ENCODE results near the gene GK. TPM values are rescaled to one million over a fixed set of nuclear protein-coding genes. Genes with fewer than 3 reads are reported as not detected.
A peak's percentile ranks its signal among the peaks of the same experiment; 100 is the strongest.
"Not testable (repeated sequence)": the region's sequence is repeated elsewhere in the genome, so short reads cannot be mapped to it uniquely, and the experiment has no call there.

The GK gene
- total RNA-seq, 2 donors from 2014 or later: 6.3 to 7.4 TPM

DNA sequence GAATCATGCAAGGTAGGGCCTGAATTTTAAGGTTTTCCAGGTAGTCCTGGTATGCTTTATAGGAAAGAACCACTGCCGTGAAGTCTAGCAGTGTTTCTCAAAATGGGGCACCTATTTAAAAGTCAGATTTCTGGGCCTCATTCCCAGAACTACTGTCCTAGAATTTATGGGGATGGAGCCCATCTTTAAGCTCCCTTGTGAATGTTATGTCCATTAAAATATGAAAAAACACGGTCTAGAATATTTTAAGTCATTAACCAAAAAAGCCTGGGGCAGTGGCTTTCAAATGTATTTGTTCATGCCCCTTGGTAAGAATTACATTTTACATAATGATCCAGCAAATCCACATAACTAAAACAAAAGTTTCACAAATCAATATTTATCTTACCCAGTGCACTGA is 35.4 kb downstream of the GK start:
- intact Hi-C loops (cut with DNase I): no loop called here
- no peak for ATAC-seq

GRCh38 chrX:30689116-30689515 is 35.9 kb downstream of the GK start:
- intact Hi-C loops (cut with DNase I): no loop called here
- no peak for DNase-seq
- no peak for ATAC-seq

More for the DNA sequence above, 35.4 kb downstream of the GK start:
- no peak for DNase-seq

GRCh38 chrX:30690330-30690729 is 37.1 kb downstream of the GK start:
- intact Hi-C loops (cut with DNase I): no loop called here
- DNase-seq: no peak
- no peak for ATAC-seq

GRCh38 chrX:30693999-30694650 is 40.9 kb downstream of the GK start:
- ATAC-seq (no peak), DNase-seq (no peak)
- intact Hi-C loops (cut with DNase I): no loop called here

DNA sequence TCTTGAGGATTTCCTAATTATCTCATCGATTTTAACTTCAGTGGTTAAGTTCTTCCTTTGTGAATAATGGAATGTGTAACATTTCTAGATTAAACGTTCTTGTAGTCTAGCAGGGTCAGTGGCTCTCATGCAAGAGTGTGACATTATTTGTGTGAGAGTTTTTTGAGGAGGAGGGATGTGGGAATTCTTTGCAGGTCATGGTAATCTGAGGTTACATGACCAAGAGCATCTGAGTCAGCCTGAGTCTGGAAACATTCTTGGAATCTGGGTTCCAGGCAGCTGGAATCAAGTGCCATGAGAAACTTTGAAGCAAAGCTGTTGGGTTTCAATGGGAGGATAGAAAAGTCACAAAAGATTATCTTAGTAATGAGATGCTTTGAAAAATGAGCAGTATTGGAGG is 49.5 kb downstream of the GK start:
- intact Hi-C loops (cut with DNase I): no loop called here
- DNase-seq (no peak), ATAC-seq (no peak)

DNA sequence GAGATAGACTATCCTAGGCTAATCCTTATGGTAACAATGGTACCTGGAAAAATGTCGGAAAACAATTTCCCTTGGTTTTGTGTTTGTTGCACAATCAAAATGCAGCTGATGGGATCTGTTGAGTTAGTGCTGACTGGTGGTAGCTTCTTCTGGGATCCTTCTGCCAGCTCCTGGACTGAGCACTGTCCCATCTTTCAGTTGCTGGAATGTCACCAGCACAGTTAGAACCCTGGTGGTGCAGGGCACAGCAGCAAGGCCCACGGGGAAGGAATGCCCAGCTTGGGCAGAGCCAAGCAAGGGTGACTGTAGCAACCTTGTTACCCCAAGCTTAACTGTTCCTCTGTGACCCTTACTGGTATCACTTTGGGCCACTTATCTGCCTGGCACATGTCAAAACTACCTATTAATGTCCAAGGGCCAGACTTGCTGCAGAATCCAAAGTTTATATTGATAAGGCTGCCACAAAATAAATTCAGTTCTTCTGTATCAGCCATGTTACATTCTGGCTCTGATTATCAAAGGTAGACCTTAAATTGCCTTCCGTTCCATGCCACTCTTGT is 53.1 kb downstream of the GK start:
- no peak for ATAC-seq
- intact Hi-C loops (cut with DNase I): no loop called here
- DNase-seq: no peak

DNA sequence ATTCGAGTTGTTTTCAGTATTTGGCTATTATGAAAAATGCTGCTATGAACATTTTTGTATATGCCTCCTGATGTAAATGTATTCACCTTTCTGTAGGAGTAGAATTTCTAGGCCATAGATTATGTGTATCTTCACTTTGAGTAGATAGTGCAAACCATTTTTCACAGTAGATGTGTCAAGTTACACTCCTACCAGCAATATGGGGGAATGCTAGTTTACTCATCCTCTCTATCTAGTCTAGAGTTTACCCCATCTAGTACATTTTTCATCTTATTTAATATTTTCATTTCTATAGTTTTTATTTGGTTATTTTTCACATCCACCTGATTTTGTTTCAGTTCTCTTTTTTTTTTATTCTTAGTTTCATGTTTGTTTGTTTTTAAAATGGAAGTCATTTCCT is 59.0 kb downstream of the GK start:
- ATAC-seq (no peak), DNase-seq (no peak)
- intact Hi-C loops (cut with DNase I): loop anchor here in 1 of 2 donors (5.0 kb wide), 1 partner anchor 140 kb away; no protein-coding TSS in a partner anchor

- DNase-seq (peak; percentile 25), ATAC-seq (peak; percentile 39 to 44)
- intact Hi-C loops (cut with DNase I): loop anchor here in 1 of 2 donors (5.0 kb wide), 1 partner anchor 141 kb away; no protein-coding TSS in a partner anchor
These were observed 59.9 kb downstream of the GK start for GRCh38 chrX:30713061-30713525.

- DNase-seq (no peak), ATAC-seq (no peak)
- intact Hi-C loops (cut with DNase I): loop anchor here in 1 of 2 donors (5.0 kb wide), 1 partner anchor 142 kb away; no protein-coding TSS in a partner anchor
These were observed 60.9 kb downstream of the GK start for GRCh38 chrX:30714138-30714537.

DNA sequence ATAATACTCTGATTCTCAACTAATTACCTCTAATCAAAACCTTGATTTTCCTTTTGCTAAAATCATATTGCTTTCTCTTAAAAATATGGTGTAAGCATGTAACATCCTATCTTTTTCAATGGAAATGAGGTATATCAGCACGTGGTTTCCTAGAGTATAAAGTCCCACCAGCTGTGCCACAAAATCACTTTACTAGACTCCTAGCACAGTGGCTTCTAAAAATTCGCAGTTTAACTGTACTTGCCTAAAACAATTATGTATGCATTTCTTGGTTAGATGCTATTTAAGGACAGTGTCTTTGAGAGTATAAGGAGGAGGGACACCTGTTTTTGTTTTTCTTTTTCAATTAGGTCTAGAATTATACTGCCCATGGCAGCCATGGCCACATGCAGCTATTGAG is 62.8 kb downstream of the GK start:
- DNase-seq (no peak), ATAC-seq (no peak)
- intact Hi-C loops (cut with DNase I): no loop called here

GRCh38 chrX:30733852-30734660 is 80.8 kb downstream of the GK start:
- intact Hi-C loops (cut with DNase I): no loop called here

GRCh38 chrX:30734782-30735181 is 81.6 kb downstream of the GK start:
- intact Hi-C loops (cut with DNase I): no loop called here
- no peak for ATAC-seq
- DNase-seq: no peak

More at GRCh38 chrX:30733852-30734660, 80.8 kb downstream of the GK start:
- no peak for DNase-seq
- no peak for ATAC-seq

DNA sequence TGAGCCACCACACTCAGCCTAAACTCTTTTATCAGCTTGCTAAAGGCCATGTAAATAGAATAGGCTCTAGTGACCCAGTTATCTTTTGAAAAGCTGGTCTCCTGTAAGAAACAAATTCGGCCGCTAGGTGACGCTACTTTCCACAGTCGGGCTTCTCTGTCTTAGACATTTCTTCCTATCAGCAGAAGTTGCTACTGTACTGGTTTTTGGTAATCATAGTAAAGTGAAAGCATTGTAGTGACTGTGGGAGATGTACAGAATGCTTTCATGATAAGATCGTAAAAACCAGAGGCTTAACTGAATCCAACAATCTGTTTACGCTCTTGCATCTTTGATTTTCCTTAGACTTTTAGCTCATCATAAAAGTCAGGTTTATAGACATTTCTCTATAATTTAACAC is 82.6 kb downstream of the GK start:
- no peak for ATAC-seq
- DNase-seq: peak; percentile 31
- intact Hi-C loops (cut with DNase I): no loop called here

- intact Hi-C loops (cut with DNase I): no loop called here
- DNase-seq (no peak), ATAC-seq (no peak)
These were observed 88.3 kb downstream of the GK start for GRCh38 chrX:30741545-30741944.

GRCh38 chrX:30748342-30748960 is 95.2 kb downstream of the GK start:
- intact Hi-C loops (cut with DNase I): no loop called here
- ATAC-seq: no peak
- no peak for DNase-seq

- no peak for ATAC-seq
These were observed 98.3 kb downstream of the GK start for GRCh38 chrX:30751497-30751896.

GRCh38 chrX:30762755-30763154 is 109.5 kb downstream of the GK start:
- ATAC-seq (no peak), DNase-seq (no peak)
- intact Hi-C loops (cut with DNase I): no loop called here

More at GRCh38 chrX:30751497-30751896, 98.3 kb downstream of the GK start:
- intact Hi-C loops (cut with DNase I): no loop called here
- DNase-seq: no peak

GRCh38 chrX:30773764-30774163 is 120.5 kb downstream of the GK start:
- DNase-seq; ATAC-seq; intact Hi-C loops (cut with DNase I): not testable (repeated sequence)

GRCh38 chrX:30777575-30777974 is 124.4 kb downstream of the GK start:
- DNase-seq: no peak
- no peak for ATAC-seq
- intact Hi-C loops (cut with DNase I): no loop called here

Data from left cardiac atrium (tissue), 4 donors.